Parietal lobe (tissue), 2 donors: ENCODE measurements around the gene SNX3. TPM values are rescaled to one million over a fixed set of nuclear protein-coding genes. Genes with fewer than 3 reads are reported as not detected.

ENCODE experiments used
- small RNA-seq: library from RNA; depleted of rRNA; stranded (forward); fragments of <200 nt; gene quantifications from one replicate; pipeline ENCODE3, GENCODE V24; 2014; ENCODE audit warnings: low replicate concordance
- total RNA-seq: library from RNA; depleted of rRNA; stranded (reverse); fragments of >200 nt; gene quantifications from one replicate; pipeline ENCODE4 v1.2.3, GENCODE V29; 2014

SNX3 gene
- 93.9 TPM for total RNA-seq

DNA sequence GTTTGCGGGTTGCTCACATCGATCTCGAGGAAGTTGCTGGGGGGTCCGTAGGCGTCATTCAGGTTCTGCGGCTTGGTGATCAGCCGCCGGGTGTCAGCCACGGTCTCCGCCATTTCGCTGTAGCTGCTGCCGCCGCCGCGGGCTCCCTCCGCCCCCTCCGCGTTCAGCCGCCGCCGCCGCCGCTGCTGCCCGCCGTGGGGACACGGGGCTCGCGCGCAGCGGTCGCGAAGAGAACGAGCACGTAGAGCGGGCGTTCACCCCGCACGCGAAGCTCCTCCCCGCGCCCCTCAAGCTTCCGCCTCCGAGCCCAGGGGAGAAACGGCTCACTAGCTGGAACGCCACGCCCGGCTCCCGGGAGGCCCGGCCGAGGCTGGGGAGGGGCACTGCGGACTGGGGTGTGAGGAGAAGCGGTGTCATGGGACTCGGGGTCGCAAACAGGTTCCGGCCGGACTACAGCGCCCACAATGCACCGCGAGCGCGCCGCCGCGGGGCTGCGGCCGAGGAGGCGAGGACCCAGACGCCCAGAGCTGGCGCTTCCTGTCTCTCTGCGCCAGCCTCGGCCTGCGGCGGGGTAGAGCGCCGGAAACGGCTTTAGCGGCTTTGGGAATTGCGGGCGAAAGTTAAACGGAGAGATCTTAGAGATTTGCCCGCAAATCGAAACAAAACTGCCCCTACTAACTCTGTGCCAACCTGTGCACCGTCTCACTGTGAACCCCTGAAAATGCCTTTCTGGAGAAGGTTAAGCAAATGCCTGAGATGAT is at the start of gene SNX3:
Gene SNX3 (minus strand): TSS at position 232 of the 761 bp plus-strand sequence. CDS start 119 bp downstream, at position 113.

DNA sequence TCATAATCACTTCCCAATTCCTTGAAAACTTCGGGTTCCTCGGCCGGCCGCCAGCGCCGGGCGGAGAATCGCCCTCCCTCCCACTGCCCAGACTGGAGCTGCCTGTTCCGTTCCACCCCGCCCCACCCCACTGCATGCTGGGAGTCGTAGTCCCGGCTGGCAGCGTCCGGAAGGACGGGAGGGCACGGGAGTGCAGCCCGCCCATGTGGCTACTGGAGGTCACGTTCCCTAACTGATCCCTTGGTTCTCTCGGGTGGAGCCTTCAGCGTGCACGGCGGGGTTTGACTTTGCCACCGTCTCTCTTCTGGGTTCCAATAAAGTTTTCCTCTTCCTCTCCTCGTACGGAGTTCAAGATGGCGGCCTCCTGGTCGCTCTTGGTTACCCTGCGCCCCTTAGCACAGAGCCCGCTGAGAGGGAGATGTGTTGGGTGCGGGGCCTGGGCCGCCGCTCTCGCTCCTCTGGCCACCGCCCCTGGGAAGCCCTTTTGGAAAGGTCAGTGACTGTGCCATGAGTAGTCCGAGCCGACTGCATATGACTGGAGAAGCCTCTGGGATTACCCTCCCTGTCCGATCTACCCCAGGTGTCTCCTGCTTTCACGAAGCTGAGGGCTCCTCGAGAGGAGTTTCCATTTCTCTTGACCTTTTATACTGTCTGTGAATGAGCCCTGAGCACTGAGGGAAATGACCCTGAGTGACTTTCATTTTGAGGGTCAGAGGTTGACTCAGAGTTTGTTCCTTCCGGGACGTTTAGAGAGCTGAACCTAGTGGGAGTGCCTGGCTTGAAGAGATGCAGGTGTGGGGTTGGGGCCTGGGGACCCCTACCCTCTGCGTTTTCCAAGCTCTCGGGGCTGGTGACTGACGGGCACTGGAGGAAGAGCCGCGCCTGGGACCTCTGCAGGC is 34.1 kb upstream of the SNX3 start, which contains the start of gene AFG1L:
Gene AFG1L (plus strand): TSS at position 328 of the 899 bp plus-strand sequence. CDS start 26 bp downstream, at position 354.

DNA sequence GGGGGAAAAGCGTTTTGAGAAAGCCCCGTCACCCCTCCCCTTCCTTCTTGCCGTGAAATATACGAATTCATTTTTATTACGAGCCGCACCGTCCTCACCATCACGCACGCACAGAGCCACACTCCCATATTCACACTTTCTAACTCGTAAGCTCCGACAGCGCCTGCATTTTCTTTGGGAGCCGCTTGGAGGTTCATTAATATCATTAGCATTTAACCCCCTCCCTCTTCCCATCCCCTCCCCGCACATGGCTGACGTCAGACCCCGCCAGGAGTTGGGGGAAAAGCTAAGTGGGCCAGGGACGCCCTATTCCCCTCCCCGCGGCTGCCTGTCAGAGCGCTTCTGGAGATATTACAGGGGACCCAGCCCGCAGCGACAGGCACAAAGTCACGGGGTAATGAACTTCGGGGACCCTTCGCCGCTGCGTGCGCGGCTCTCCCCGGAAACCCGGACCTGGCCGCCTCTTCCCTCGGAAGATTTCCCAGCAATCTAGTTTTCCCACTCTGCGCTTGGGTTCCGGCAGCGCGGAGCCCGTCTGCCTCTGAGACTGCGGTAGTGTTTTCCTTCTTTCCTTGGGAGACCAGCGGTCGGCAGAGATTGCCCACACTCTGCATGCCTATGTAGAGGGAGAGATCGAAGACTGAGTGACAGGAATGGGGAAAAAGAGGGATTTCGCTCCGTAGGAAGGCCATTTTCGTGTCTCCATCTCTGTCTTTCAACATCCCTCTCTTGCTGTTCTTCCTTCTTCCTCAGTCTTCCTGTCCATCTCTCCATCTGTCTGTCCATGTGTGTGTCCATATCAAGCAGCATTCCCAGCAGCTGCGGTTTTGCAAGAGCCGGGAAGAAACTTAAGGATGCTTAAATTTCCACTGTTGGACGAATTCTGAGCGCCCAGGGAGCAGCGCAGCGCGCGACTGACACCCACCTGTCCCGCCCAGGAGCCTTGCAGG is 94.9 kb downstream of the SNX3 start, which contains the start of gene NR2E1:
Gene NR2E1 (plus strand): TSS at position 309 of the 950 bp plus-strand sequence. CDS start 744 bp downstream, outside the sequence.

Small RNAs within 50 kb of the gene (small RNA-seq; reads per million reads assigned to genes)
- gene RNA5SP212 (not detected), gene RNU6-1144P (not detected), gene Z98742.2 (not detected)

Other genes with a start within 250 kb of the SNX3 start
- gene OSTM1, start 186.3 kb downstream of the SNX3 start, total RNA-seq = 31.9 TPM
- gene NR2E1, start 95.0 kb downstream of the SNX3 start, total RNA-seq = 13.5 TPM
- gene AFG1L, start 34.0 kb upstream of the SNX3 start, total RNA-seq = 9.4 TPM